Jurkat, Clone E6-1 (cell line): ENCODE measurements around the gene EVI2A. TPM values are rescaled to one million over a fixed set of nuclear protein-coding genes. Genes with fewer than 3 reads are reported as not detected.
"Not testable (repeated sequence)": the region's sequence is repeated elsewhere in the genome, so short reads cannot be mapped to it uniquely, and the experiment has no call there.

Experiments
- DNase-seq: peaks from one replicate; pipeline ENCODE4 v3.0.0-alpha.2; 2011; ENCODE audit warnings: low read depth, low spot score
- H3K4me3 ChIP-seq: 2 replicates; pipeline ENCODE4 v1.5.1; 2011; ENCODE audit warnings: mild to moderate bottlenecking, low read length, control low read depth, moderate library complexity
- polyA plus RNA-seq: library from polyadenylated mRNA; unstranded; fragments of >200 nt; gene quantifications from one replicate; pipeline ENCODE4 v1.2.1, GENCODE V29; 2012; ENCODE audit warnings: missing spikeins; ENCODE audit not compliant: insufficient read length, insufficient read depth

Gene EVI2A, protein sequence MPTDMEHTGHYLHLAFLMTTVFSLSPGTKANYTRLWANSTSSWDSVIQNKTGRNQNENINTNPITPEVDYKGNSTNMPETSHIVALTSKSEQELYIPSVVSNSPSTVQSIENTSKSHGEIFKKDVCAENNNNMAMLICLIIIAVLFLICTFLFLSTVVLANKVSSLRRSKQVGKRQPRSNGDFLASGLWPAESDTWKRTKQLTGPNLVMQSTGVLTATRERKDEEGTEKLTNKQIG
- 20.6 TPM for polyA plus RNA-seq

GRCh38 chr17:31321481-31321880 lies at the start of gene EVI2A:
TSS of gene EVI2A (minus strand) at chr17:31321622. CDS start at chr17:31319013, 2,609 bp downstream.
- peak; percentile 90 for DNase-seq
- H3K4me3 ChIP-seq, result peak within 1 kb of the TSS; percentile 35

DNA sequence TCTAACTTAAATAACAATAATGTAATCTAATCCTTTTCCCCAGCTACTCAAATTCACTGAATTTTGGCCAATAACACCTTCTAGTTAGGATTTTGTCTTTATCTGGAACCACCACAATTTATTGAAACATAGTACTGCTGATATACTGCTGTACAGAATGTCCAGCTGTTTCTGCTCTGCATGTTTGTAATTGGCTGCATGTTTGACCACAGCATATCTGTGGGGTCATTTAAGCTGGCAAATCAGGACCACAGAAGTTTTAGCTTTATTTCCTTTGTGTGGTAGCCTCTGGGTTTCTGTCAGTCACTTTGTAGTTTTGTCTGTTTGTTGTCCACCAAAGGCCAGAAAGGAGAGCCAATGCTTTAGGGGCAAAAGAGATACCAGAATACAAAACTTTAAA lies 47.8 kb upstream of the EVI2A start:
- no peak for DNase-seq
- H3K4me3 ChIP-seq, result no peak overlapping the region

DNA sequence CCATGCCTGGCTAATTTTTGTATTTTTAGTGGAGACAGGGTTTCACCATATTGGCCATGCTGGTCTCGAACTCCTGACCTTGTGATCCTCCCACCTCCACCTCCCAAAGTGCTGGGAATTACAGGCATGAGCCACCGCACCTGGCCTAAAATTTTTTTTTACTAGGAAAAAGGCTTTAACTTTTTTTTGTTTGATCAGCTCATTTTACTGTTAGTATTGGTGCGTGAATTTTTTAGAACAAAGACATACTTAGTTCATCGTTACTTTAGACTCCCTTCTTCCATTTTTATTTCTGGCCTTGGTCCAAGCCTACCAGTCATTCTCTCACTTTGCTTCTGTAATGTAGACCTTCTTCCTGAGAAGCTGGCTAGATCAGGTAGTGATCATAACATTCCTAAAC lies 44.7 kb upstream of the EVI2A start:
- DNase-seq, result no peak
- H3K4me3 ChIP-seq, result no peak overlapping the region

- DNase-seq, result no peak
- H3K4me3 ChIP-seq, result no peak overlapping the region
Observed at GRCh38 chr17:31364012-31364411, 42.6 kb upstream of the EVI2A start.

GRCh38 chr17:31357839-31358394 lies 36.5 kb upstream of the EVI2A start:
- DNase-seq, result no peak
- no peak overlapping the region for H3K4me3 ChIP-seq

GRCh38 chr17:31357091-31357490 lies 35.7 kb upstream of the EVI2A start:
- H3K4me3 ChIP-seq, result no peak overlapping the region
- DNase-seq, result no peak

GRCh38 chr17:31355935-31356334 lies 34.5 kb upstream of the EVI2A start:
- no peak for DNase-seq
- no peak overlapping the region for H3K4me3 ChIP-seq

GRCh38 chr17:31349454-31349853 lies 28.0 kb upstream of the EVI2A start:
- no peak for DNase-seq
- no peak overlapping the region for H3K4me3 ChIP-seq

DNA sequence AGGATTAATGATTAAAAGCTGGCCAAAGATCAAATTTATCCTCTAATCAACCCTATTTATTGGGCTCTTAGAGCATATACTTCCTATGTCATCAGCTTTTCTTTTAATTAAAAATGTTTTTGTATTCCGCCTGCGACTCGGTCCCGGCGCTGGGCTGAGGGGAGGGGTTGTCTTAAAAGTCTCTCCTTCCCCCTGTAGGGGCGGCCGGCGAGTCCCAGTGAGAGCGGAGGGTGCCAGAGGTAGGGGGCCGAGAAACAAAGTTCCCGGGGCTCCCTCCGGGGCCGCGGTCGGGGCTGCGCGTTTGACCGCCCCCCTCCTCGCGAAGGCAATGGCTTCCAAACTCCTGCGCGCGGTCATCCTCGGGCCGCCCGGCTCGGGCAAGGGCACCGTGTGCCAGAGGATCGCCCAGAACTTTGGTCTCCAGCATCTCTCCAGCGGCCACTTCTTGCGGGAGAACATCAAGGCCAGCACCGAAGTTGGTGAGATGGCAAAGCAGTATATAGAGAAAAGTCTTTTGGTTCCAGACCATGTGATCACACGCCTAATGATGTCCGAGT lies 23.8 kb upstream of the EVI2A start:
- H3K4me3 ChIP-seq, DNase-seq: not testable (repeated sequence)

- no peak for DNase-seq
- H3K4me3 ChIP-seq, result no peak overlapping the region
Observed at GRCh38 chr17:31339906-31340661, 18.7 kb upstream of the EVI2A start.

GRCh38 chr17:31329221-31329620 lies 7.8 kb upstream of the EVI2A start:
- DNase-seq, result no peak
- H3K4me3 ChIP-seq, result no peak overlapping the region

DNA sequence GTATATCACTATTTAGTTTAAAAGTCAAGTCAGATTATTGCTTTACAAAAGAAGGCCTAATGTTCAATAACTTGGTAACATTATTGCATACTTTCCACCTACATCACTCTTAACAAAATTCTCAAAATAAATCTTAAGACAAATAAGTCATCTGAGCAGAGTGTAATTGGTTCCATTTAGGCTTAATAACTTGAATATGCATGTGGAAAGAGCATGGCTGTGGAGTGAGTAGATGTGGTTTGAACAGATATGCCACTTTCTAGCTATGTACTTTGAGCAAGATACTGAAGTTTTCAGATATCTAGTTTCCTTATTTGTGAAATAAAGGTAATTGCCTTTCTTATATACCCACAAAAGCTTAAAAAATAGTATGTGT lies 6.7 kb upstream of the EVI2A start:
- no peak for DNase-seq
- H3K4me3 ChIP-seq, result no peak overlapping the region

DNA sequence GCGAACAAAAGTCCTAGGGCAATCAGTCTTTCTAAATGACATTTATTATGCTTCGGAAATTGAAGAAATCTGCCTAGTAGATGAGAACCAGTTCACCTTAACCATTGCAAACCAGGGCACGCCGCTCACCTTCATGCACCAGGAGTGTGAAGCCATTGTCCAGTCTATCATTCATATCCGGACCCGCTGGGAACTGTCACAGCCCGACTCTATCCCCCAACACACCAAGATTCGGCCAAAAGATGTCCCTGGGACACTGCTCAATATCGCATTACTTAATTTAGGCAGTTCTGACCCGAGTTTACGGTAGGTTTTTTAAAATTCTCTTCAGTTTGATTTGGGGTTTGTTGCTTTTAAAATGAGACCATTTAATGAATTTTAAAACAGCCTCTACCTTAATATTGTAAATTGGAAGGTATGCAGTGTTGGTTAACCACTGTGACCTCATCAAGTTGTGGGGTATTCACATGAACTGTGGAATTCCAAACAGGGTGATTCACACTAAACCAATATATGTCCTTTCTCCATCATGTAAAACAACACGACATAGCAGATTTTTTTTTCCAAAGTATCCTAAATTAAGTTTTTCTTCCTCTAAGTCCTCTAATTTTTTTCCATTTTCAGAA lies 6.2 kb upstream of the EVI2A start:
- DNase-seq, result no peak
- H3K4me3 ChIP-seq, result no peak overlapping the region

DNA sequence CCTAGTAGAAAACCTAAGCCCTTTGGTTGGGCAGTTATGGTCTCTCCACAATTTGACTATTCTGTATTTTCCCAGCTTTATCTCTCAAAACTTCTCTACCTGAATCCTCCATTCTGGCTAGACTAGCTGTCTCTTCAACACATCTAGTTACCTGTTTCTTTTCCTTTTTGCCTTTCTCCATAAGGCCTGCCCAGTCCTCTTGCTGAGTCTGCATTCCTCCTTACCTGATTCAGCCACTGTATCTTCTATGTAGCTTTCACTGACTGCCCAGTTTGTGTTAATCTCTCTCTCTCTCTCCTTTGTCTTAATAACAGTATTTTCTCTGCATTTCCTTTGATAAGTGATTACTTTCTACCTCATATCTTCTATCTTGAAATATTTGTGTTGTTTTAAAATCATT lies 2.1 kb upstream of the EVI2A start:
- H3K4me3 ChIP-seq, result no peak overlapping the region
- no peak for DNase-seq

GRCh38 chr17:31321966-31322365 lies 544 bp upstream of the EVI2A start:
- H3K4me3 ChIP-seq, result no peak overlapping the region
- DNase-seq, result no peak

GRCh38 chr17:31320791-31321190 lies 631 bp downstream of the EVI2A start:
- peak overlapping the region; percentile 35 for H3K4me3 ChIP-seq
- DNase-seq, result no peak

GRCh38 chr17:31320241-31320640 lies 1.2 kb downstream of the EVI2A start:
- peak; percentile 28 for DNase-seq
- H3K4me3 ChIP-seq, result peak overlapping the region; percentile 35; the same call in 1 of the 2 replicates

- peak overlapping the region; percentile 46 for H3K4me3 ChIP-seq
- peak; percentile 38 for DNase-seq
Observed at GRCh38 chr17:31318851-31319661, 2.4 kb downstream of the EVI2A start.

- DNase-seq, result peak; percentile 43
- H3K4me3 ChIP-seq, result peak overlapping the region; percentile 46
Observed at GRCh38 chr17:31318298-31318801, 3.1 kb downstream of the EVI2A start.
